22Rv1 (cell line): Measurements from ENCODE around the gene LRRTM2.

ENCODE experiments used
- CTCF ChIP-seq: fragments of 450-650 bp; IDR thresholded peaks from 2 replicates; pipeline ENCODE4 v1.5.1; 2017; ENCODE audit warnings: mild to moderate bottlenecking
- ZFX ChIP-seq: fragments of 450-650 bp; IDR thresholded peaks from 2 replicates; pipeline ENCODE4 v1.6.1; 2017; ENCODE audit warnings: antibody characterized with exemption, borderline replicate concordance

GRCh38 chr5:138844125-138844461, 31.0 kb downstream of the LRRTM2 start:
- no peak for TF ChIP-seq CTCF
- TF ChIP-seq ZFX: no peak
